Kidney (tissue), 14 donors: ENCODE data around the gene REM2. TPM values are rescaled to one million over a fixed set of nuclear protein-coding genes. Genes with fewer than 3 reads are reported as not detected.

Source experiments
- DNase-seq, 5 donors: peaks; one replicate each; pipeline ENCODE4 v3.0.0-alpha.2; 2013 to 2020
- FAIRE-seq: peaks from 2 replicates; lab custom pipeline; 2012; peaks lifted over from hg19 to GRCh38; lab: Jason Lieb, UNC
- H3K27ac ChIP-seq, 2 donors: one replicate each; pipeline ENCODE4 v1.7.0; 2013; ENCODE audit warnings: low read depth in 2 of 2, low read length in 2 of 2, inconsistent platforms in 1 of 2
- H3K27me3 ChIP-seq: one replicate; pipeline ENCODE4 v1.7.1; 2013; ENCODE audit warnings: low read length, inconsistent platforms; ENCODE audit not compliant: control insufficient read depth, insufficient read depth
- H3K36me3 ChIP-seq, 3 donors: one replicate each; pipeline versions ENCODE4 v1.7.0 to v1.7.1; 2013; ENCODE audit warnings: low read length in 3 of 3, control low read depth in 1 of 3, inconsistent platforms in 1 of 3; ENCODE audit not compliant: insufficient read depth in 3 of 3, control insufficient read depth in 2 of 3
- H3K4me1 ChIP-seq, 3 donors: one replicate each; pipeline versions ENCODE4 v1.7.0 to v1.7.1; 2013; ENCODE audit warnings: low read length in 3 of 3, inconsistent platforms in 1 of 3, low read depth in 1 of 3; ENCODE audit not compliant: control insufficient read depth in 2 of 3, insufficient read depth in 2 of 3
- H3K4me3 ChIP-seq, 3 donors: one replicate each; pipeline versions ENCODE4 v1.7.0 to v1.8.1; 2013; ENCODE audit warnings: low read length in 3 of 3, control low read depth in 1 of 3, inconsistent platforms in 1 of 3
- H3K9ac ChIP-seq, 3 donors: one replicate each; pipeline versions ENCODE4 v1.7.0 to v1.7.1; 2013; ENCODE audit warnings: low read length in 3 of 3, control low read depth in 1 of 3, inconsistent platforms in 1 of 3
- H3K9me3 ChIP-seq, 3 donors: one replicate each; pipeline versions ENCODE4 v1.7.0 to v1.7.1; 2013; ENCODE audit warnings: low read length in 3 of 3, control low read depth in 1 of 3, inconsistent platforms in 1 of 3; ENCODE audit not compliant: control insufficient read depth in 2 of 3, insufficient read depth in 1 of 3
- intact Hi-C: fragments of 100-400 bp; cut with DNase I; formaldehyde crosslinking; loops from one replicate; pipeline ENCODE4 v1.11.1; 2022
- polyA plus RNA-seq: library from polyadenylated mRNA; stranded (reverse); fragments of 350-450 nt; fragmentation: Illumina TruSeq; extraction: RNeasy Lipid Tissue Mini Kit (QIAGEN cat#74804); gene quantifications from one replicate; pipeline ENCODE4 v1.2.3, GENCODE V29; 2014; ENCODE audit warnings: low read depth, low replicate concordance; ENCODE audit not compliant: insufficient read depth
- total RNA-seq: library from RNA; stranded (reverse); fragmentation: NEBNext Ultra II Directional; extraction: Animal tissue kit (Norgen Biotek cat#: 25700); gene quantifications from one replicate; pipeline ENCODE4 v1.2.1, GENCODE V29; 2021
- TF ChIP-seq, protein P1 (sequence below): IDR thresholded peaks from 3 replicates; pipeline ENCODE4 v1.5.1; 2012; ENCODE audit warnings: mild to moderate bottlenecking, moderate library complexity, borderline replicate concordance; ENCODE audit not compliant: insufficient read depth; ENCODE audit errors: extremely low read depth
- donor health status: control.
- donor health status: control.
- donor health status: control.
- donor health status: control.
- donor health status: control.
- donor health status: DM: yes; HTN: yes; CAD: no.
- donor health status: Normal renal cell carcinoma (clear cell type).

REM2 gene
- total and polyA plus RNA-seq, 2 donors from 2014 or later, result 0.63 to 0.77 TPM

- intact Hi-C loops, result no loop called here
- DNase-seq (no peak), FAIRE-seq (no peak)
- Histone ChIP-seq H3K36me3 (no peaks in the 10 kb centered on the region), H3K27me3 (no peaks in the 10 kb centered on the region), H3K4me3 (no peak overlapping the region), H3K9ac (no peak overlapping the region), H3K4me1 (peaks cover 0 to 13% (median 4%) of the 10 kb centered on the region in 3 donors), H3K9me3 (no peaks in the 10 kb centered on the region), H3K27ac (no peak overlapping the region)
- TF ChIP-seq, protein P1, sequence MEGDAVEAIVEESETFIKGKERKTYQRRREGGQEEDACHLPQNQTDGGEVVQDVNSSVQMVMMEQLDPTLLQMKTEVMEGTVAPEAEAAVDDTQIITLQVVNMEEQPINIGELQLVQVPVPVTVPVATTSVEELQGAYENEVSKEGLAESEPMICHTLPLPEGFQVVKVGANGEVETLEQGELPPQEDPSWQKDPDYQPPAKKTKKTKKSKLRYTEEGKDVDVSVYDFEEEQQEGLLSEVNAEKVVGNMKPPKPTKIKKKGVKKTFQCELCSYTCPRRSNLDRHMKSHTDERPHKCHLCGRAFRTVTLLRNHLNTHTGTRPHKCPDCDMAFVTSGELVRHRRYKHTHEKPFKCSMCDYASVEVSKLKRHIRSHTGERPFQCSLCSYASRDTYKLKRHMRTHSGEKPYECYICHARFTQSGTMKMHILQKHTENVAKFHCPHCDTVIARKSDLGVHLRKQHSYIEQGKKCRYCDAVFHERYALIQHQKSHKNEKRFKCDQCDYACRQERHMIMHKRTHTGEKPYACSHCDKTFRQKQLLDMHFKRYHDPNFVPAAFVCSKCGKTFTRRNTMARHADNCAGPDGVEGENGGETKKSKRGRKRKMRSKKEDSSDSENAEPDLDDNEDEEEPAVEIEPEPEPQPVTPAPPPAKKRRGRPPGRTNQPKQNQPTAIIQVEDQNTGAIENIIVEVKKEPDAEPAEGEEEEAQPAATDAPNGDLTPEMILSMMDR, result no peak
These were observed 1.9 kb downstream of the REM2 start for GRCh38 chr14:22884738-22885523.

DNA sequence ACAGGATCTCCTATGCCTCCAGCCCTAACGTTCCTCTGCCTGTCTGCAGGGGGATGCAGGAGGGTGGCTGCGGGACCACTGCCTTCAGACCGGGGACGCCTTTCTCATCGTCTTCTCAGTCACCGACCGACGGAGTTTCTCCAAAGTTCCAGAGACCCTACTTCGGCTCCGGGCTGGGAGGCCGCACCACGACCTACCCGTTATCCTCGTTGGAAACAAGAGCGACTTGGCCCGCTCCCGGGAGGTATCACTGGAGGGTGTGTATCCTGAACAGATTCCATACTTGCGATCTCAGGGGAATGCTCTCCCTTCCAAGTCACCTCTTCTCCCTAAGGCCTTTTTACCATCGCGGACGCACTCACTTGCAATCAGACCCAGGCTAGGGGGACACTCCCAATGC lies 3.0 kb downstream of the REM2 start:
- Histone ChIP-seq H3K9me3 (no peaks in the 10 kb centered on the region), H3K27ac (no peak overlapping the region), H3K36me3 (no peaks in the 10 kb centered on the region), H3K4me3 (peak overlapping the region; percentile 49 to 91 (median 57)), H3K27me3 (no peaks in the 10 kb centered on the region), H3K4me1 (peaks cover 0 to 13% (median 4%) of the 10 kb centered on the region in 3 donors), H3K9ac (no peak overlapping the region)
- DNase-seq, result peak in 1 of 5 donors; percentile 61
- intact Hi-C loops, result no loop called here
- FAIRE-seq, result no peak
- TF ChIP-seq, protein P1, result no peak

DNA sequence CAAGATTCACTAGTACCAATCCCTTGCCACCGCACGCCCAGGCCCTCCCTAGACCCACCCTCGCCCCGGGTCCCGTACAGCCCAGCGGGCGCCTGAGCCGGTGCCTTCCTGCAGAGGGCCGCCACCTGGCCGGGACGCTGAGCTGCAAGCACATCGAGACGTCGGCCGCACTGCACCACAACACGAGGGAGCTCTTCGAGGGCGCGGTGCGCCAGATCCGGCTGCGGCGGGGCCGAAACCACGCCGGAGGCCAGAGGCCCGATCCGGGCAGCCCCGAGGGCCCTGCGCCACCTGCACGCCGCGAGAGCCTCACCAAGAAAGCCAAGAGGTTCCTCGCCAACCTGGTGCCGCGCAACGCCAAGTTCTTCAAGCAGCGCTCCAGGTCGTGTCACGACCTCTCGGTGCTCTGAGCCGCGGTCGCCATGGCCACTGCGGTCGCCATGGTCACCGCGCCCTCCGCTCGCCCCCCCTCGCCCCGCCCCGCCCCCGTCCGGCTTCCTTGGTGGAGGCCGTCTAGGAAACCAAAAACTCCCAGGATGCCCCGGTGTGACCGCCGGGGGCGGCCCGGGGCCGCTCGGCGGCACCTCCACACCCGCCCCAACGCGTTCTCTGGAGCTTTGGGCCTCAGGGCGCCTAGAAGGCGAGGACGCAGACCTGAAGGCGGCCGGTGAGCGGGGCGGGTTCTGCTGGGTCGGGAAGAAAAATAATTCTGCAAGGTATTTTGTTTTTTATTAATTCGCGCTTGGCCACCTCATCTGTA lies 3.7 kb downstream of the REM2 start:
- Histone ChIP-seq H3K27ac (peak overlapping the region; percentile 30 to 73), H3K4me1 (peaks cover 0 to 13% (median 4%) of the 10 kb centered on the region in 3 donors), H3K27me3 (no peaks in the 10 kb centered on the region), H3K36me3 (no peaks in the 10 kb centered on the region), H3K9me3 (no peaks in the 10 kb centered on the region), H3K4me3 (peak overlapping the region; percentile 65 to 91 (median 84)), H3K9ac (peak overlapping the region; percentile 8 to 72 (median 54))
- DNase-seq (peak; percentile 91 to 95 (median 94)), FAIRE-seq (no peak)
- TF ChIP-seq, protein P1, result no peak
- intact Hi-C loops, result no loop called here
